Loucy (cell line): ENCODE results near the gene ADM.

Source experiments
- EZH2phosphoT487 ChIP-seq: fragments of 200-600 bp; IDR thresholded peaks from 2 replicates; pipeline ENCODE4 v1.6.1; 2018; ENCODE audit warnings: antibody characterized with exemption, mild to moderate bottlenecking, moderate library complexity, borderline replicate concordance
- TF ChIP-seq, protein P1 (sequence below): fragments of 200-600 bp; sonication (generic); conservative IDR thresholded peaks from 2 replicates; pipeline ENCODE4 v1.5.1; 2014; ENCODE audit warnings: mild to moderate bottlenecking, antibody characterized with exemption, low read length

DNA sequence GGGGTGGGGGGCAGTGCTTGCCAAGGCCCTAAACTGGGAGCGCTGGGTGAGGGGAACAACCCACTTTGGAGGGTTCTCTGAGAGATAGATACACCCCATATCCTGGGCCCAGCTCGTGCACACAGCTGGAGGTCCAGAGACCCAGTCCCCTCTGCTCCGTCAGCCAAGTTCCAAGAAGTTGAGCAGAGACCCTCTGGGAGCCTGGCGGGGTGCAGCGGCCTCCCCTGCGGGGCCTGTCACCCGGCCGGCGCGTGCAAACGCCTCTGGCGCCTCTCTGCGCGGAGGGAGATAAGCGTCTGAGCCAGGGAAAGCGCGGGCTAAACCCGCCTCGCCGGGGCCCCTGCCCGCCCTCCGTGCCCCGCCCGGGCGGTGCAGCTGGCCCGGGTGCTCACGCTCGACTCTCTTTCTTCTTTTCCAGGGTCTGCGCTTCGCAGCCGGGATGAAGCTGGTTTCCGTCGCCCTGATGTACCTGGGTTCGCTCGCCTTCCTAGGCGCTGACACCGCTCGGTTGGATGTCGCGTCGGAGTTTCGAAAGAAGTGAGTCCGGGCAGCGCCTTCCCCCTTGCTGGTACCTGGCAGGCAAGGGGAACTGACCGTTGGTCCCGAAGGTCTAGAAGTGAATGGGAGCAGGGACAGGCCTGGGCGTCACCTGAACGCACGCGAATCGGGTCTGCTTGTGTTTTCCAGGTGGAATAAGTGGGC, 540 bp downstream of the ADM start:
- TF ChIP-seq, protein P1, sequence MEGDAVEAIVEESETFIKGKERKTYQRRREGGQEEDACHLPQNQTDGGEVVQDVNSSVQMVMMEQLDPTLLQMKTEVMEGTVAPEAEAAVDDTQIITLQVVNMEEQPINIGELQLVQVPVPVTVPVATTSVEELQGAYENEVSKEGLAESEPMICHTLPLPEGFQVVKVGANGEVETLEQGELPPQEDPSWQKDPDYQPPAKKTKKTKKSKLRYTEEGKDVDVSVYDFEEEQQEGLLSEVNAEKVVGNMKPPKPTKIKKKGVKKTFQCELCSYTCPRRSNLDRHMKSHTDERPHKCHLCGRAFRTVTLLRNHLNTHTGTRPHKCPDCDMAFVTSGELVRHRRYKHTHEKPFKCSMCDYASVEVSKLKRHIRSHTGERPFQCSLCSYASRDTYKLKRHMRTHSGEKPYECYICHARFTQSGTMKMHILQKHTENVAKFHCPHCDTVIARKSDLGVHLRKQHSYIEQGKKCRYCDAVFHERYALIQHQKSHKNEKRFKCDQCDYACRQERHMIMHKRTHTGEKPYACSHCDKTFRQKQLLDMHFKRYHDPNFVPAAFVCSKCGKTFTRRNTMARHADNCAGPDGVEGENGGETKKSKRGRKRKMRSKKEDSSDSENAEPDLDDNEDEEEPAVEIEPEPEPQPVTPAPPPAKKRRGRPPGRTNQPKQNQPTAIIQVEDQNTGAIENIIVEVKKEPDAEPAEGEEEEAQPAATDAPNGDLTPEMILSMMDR, result no peak
- no peak for TF ChIP-seq EZH2phosphoT487
